HG03159 (cell line): ENCODE results near the gene B4GALNT3.
A peak's percentile ranks its signal among the peaks of the same experiment; 100 is the strongest.
"Not testable (repeated sequence)": the region's sequence is repeated elsewhere in the genome, so short reads cannot be mapped to it uniquely, and the experiment has no call there.

Experiments used
- ATAC-seq: cut with Tn5 transposase; IDR thresholded peaks from one replicate; pipeline ENCODE4 v1.9.1; 2021; ENCODE audit warnings: mild to moderate bottlenecking, moderate library complexity; ENCODE audit not compliant: unreplicated experiment

B4GALNT3 gene

GRCh38 chr12:571795-572531 lies 112.2 kb downstream of the B4GALNT3 start:
- no peak for ATAC-seq

GRCh38 chr12:572532-572899 lies 112.8 kb downstream of the B4GALNT3 start:
- no peak for ATAC-seq

- no peak for ATAC-seq
Observed at GRCh38 chr12:573232-573631, 113.5 kb downstream of the B4GALNT3 start.

GRCh38 chr12:574475-575128 lies 114.9 kb downstream of the B4GALNT3 start:
- no peak for ATAC-seq

GRCh38 chr12:575129-575502 lies 115.4 kb downstream of the B4GALNT3 start:
- ATAC-seq = no peak

- ATAC-seq = peak; percentile 66
Observed at GRCh38 chr12:575948-576614, 116.3 kb downstream of the B4GALNT3 start.

- ATAC-seq = no peak
Observed at GRCh38 chr12:576615-577110, 116.9 kb downstream of the B4GALNT3 start.

GRCh38 chr12:577994-578747 lies 118.4 kb downstream of the B4GALNT3 start:
- ATAC-seq = not testable (repeated sequence)

- ATAC-seq = no peak
Observed at GRCh38 chr12:578748-579419, 119.1 kb downstream of the B4GALNT3 start.

GRCh38 chr12:579420-580110 lies 119.8 kb downstream of the B4GALNT3 start:
- no peak for ATAC-seq

GRCh38 chr12:580813-581212 lies 121.1 kb downstream of the B4GALNT3 start:
- ATAC-seq = no peak

GRCh38 chr12:581321-581720 lies 121.6 kb downstream of the B4GALNT3 start:
- no peak for ATAC-seq

GRCh38 chr12:581746-582145 lies 122.0 kb downstream of the B4GALNT3 start:
- no peak for ATAC-seq

- no peak for ATAC-seq
Observed at GRCh38 chr12:583251-583869, 123.6 kb downstream of the B4GALNT3 start.

- no peak for ATAC-seq
Observed at GRCh38 chr12:585062-586061, 125.6 kb downstream of the B4GALNT3 start.

GRCh38 chr12:586318-587071 lies 126.8 kb downstream of the B4GALNT3 start:
- ATAC-seq = no peak

- no peak for ATAC-seq
Observed at GRCh38 chr12:587132-588023, 127.6 kb downstream of the B4GALNT3 start.
